ENCODE measurements around the gene MXD1. TPM values are rescaled to one million over a fixed set of nuclear protein-coding genes. Genes with fewer than 3 reads are reported as not detected.

Gene MXD1
- total RNA-seq, 3 donors from 2014 or later: 5.8 to 17.3 (median 10.2) TPM

- intact Hi-C loops (cut with DNase I; ENCODE audit: low total_unique reads): loop anchor here (5.0 kb wide), 1 partner anchor 1207 kb away; no protein-coding TSS in a partner anchor
- TF ChIP-seq POLR2A (IDR thresholded peaks at IDR 0.05) (no peak), POLR2AphosphoS5 (IDR thresholded peaks at IDR 0.05) (no peak), CTCF (IDR thresholded peaks at IDR 0.05) (no peak)
- no peak for DNase-seq (ENCODE audit: low spot score in 2 of 2)
- Histone ChIP-seq H3K27ac (no peak overlapping the region), H3K9me3 (no peaks in the 10 kb centered on the region), H3K27me3 (no peaks in the 10 kb centered on the region), H3K36me3 (no peaks in the 10 kb centered on the region), H3K4me3 (no peak overlapping the region), H3K4me1 (no peaks in the 10 kb centered on the region)
These were observed 44.5 kb downstream of the MXD1 start for GRCh38 chr2:69959425-69959824.

DNA sequence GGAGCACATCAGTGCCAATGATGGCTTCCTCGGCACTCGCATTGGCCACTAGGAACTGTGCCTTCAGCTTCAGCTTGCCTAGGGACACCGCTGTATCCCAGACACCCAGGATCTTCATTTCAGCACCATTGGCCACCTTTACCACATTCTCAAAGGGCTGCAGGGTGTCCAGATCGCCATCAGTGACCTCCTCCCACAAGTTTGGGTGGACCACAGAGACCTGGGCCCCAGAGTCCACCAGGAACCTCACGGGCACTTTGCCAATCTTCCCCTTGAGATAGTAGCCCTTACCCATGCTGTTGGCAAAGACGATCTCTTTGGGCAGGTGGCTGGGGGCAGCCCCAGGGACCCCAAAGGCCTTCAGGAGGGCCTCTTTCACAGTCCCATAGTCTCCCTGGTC is 45.9 kb downstream of the MXD1 start:
- no peaks in the 10 kb centered on the region for H3K9me3 ChIP-seq
- H3K36me3 ChIP-seq: no peaks in the 10 kb centered on the region
- intact Hi-C loops (cut with DNase I; ENCODE audit: low total_unique reads): no loop called here
- H3K27ac ChIP-seq: no peak overlapping the region
- TF ChIP-seq CTCF (IDR thresholded peaks at IDR 0.05) (no peak), POLR2AphosphoS5 (IDR thresholded peaks at IDR 0.05) (no peak), POLR2A (IDR thresholded peaks at IDR 0.05) (no peak)
- H3K27me3 ChIP-seq: no peaks in the 10 kb centered on the region
- no peak for DNase-seq (ENCODE audit: low spot score in 2 of 2)
- H3K4me1 ChIP-seq: no peaks in the 10 kb centered on the region
- H3K4me3 ChIP-seq: no peak overlapping the region

DNA sequence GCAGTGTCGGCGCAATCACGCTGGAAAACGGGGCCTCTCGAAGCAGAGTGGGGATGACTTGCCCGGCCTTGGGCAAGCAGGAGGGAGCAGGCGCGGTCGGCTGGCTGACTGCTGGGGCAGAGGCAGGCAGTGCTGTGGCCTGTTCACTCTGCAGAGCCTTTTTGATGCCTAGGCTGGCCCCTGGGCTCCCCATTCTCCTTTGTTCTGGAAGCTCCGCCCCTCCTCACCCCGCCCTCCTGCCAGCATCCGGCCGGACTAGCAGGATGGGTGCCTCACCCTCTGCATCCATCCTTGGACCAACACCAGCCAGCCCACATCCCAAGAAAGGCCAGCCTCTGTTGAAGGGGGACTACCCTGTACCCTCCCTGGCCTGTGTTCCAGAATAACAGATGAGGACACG is 46.6 kb downstream of the MXD1 start, which contains the start of gene ASPRV1:
Gene ASPRV1, minus strand, starts transcription at position 136 of the 400 bp plus-strand sequence. CDS start 195 bp downstream, outside the sequence.
- no peak for TF ChIP-seq CTCF (IDR thresholded peaks at IDR 0.05)
- no peak for TF ChIP-seq POLR2AphosphoS5 (IDR thresholded peaks at IDR 0.05)
- no peak for TF ChIP-seq POLR2A (IDR thresholded peaks at IDR 0.05)
- intact Hi-C loops (cut with DNase I; ENCODE audit: low total_unique reads): no loop called here
- no peak for DNase-seq (ENCODE audit: low spot score in 2 of 2)

GRCh38 chr2:69962986-69963730 is 48.2 kb downstream of the MXD1 start:
- Histone ChIP-seq H3K4me3 (no peak overlapping the region), H3K27ac (no peak overlapping the region), H3K4me1 (peaks cover 0 to 6% of the 10 kb centered on the region in 2 donors), H3K27me3 (no peaks in the 10 kb centered on the region), H3K9me3 (no peaks in the 10 kb centered on the region), H3K36me3 (no peaks in the 10 kb centered on the region)
- no peak for DNase-seq (ENCODE audit: low spot score in 2 of 2)
- TF ChIP-seq POLR2A (IDR thresholded peaks at IDR 0.05) (no peak), CTCF (IDR thresholded peaks at IDR 0.05) (no peak), POLR2AphosphoS5 (IDR thresholded peaks at IDR 0.05) (no peak)
- intact Hi-C loops (cut with DNase I; ENCODE audit: low total_unique reads): no loop called here

More for the DNA sequence above, 46.6 kb downstream of the MXD1 start, which contains the start of gene ASPRV1:
- Histone ChIP-seq H3K36me3 (no peaks in the 10 kb centered on the region), H3K27me3 (no peaks in the 10 kb centered on the region), H3K4me3 (no peak within 1 kb of the TSS), H3K27ac (no peak within 1 kb of the TSS), H3K4me1 (peaks cover 0 to 6% of the 10 kb centered on the region in 2 donors), H3K9me3 (no peaks in the 10 kb centered on the region)

GRCh38 chr2:69964353-69964841 is 49.5 kb downstream of the MXD1 start:
- peak overlapping the region in 1 of 2 donors; percentile 39 for H3K27ac ChIP-seq
- H3K27me3 ChIP-seq: no peaks in the 10 kb centered on the region
- no peaks in the 10 kb centered on the region for H3K36me3 ChIP-seq
- H3K4me3 ChIP-seq: no peak overlapping the region
- no peak for DNase-seq (ENCODE audit: low spot score in 2 of 2)
- H3K4me1 ChIP-seq: peaks cover 0 to 6% of the 10 kb centered on the region in 2 donors
- no peak for TF ChIP-seq POLR2A (IDR thresholded peaks at IDR 0.05)
- intact Hi-C loops (cut with DNase I; ENCODE audit: low total_unique reads): no loop called here
- no peaks in the 10 kb centered on the region for H3K9me3 ChIP-seq

All from breast epithelium (tissue), 4 donors.